MM.1S (cell line): Measurements from ENCODE around the gene FXYD4.

Source experiments
- DNase-seq: peaks from one replicate; pipeline ENCODE4 v3.0.0-alpha.2; 2015
- H2AFZ ChIP-seq: fragments of 300-600 bp; sonication (generic); 2 replicates; pipeline ENCODE4 v1.6.0; 2016; ENCODE audit warnings: antibody characterized with exemption, low read length
- H3F3A ChIP-seq: fragments of 300-600 bp; sonication (generic); 2 replicates; pipeline ENCODE4 v1.6.1; 2016; ENCODE audit warnings: mild to moderate bottlenecking, antibody characterized with exemption, low read length, moderate library complexity, mixed read lengths; ENCODE audit not compliant: insufficient read depth
- H3K27ac ChIP-seq: fragments of 300-600 bp; sonication (generic); 2 replicates; pipeline ENCODE4 v1.5.1; 2016; ENCODE audit warnings: mild to moderate bottlenecking, low read length
- H3K27me3 ChIP-seq: fragments of 300-600 bp; sonication (generic); replicated peaks from 2 replicates; pipeline ENCODE4 v1.6.0; 2016; ENCODE audit warnings: low read length; ENCODE audit not compliant: insufficient read depth
- H3K36me3 ChIP-seq: fragments of 300-600 bp; sonication (generic); replicated peaks from 2 replicates; pipeline ENCODE4 v1.6.1; 2016; ENCODE audit warnings: mild to moderate bottlenecking, low read length, mixed read lengths; ENCODE audit not compliant: insufficient read depth
- H3K4me1 ChIP-seq: fragments of 300-600 bp; sonication (generic); 2 replicates; pipeline ENCODE4 v1.6.1; 2016; ENCODE audit warnings: low read length, mixed read lengths
- H3K4me2 ChIP-seq: fragments of 300-600 bp; sonication (generic); 2 replicates; pipeline ENCODE4 v1.6.0; 2016; ENCODE audit warnings: low read depth, low read length
- H3K4me3 ChIP-seq: fragments of 300-600 bp; sonication (generic); 2 replicates; pipeline ENCODE4 v1.5.1; 2016; ENCODE audit warnings: low read length, mixed read lengths
- H3K79me2 ChIP-seq: fragments of 300-600 bp; sonication (generic); 2 replicates; pipeline ENCODE4 v1.6.1; 2016; ENCODE audit warnings: mixed run types, low read length, mixed read lengths
- H3K9ac ChIP-seq: fragments of 300-600 bp; sonication (generic); 2 replicates; pipeline ENCODE4 v1.6.1; 2016; ENCODE audit warnings: low read length, mixed read lengths
- H3K9me2 ChIP-seq: fragments of 300-600 bp; sonication (generic); replicated peaks from 2 replicates; pipeline ENCODE4 v1.6.1; 2016; ENCODE audit warnings: mild to moderate bottlenecking, low read length, mixed read lengths; ENCODE audit not compliant: insufficient read depth
- H3K9me3 ChIP-seq: fragments of 300-600 bp; sonication (generic); replicated peaks from 2 replicates; pipeline ENCODE4 v1.6.1; 2016; ENCODE audit warnings: mild to moderate bottlenecking, low read length, mixed read lengths; ENCODE audit not compliant: insufficient read depth
- H4K20me1 ChIP-seq: fragments of 300-600 bp; sonication (generic); 2 replicates; pipeline ENCODE4 v1.6.1; 2016; ENCODE audit warnings: mild to moderate bottlenecking, low read length, moderate library complexity, mixed read lengths; ENCODE audit not compliant: insufficient read depth
- EZH2 ChIP-seq: fragments of 300-600 bp; sonication (generic); optimal IDR thresholded peaks from 2 replicates; pipeline ENCODE3; 2017; ENCODE audit warnings: low read depth, mild to moderate bottlenecking, antibody characterized with exemption, low read length, mixed read lengths
- EZH2phosphoT487 ChIP-seq: fragments of 300-600 bp; sonication (generic); IDR thresholded peaks from 2 replicates; pipeline ENCODE4 v1.6.1; 2018; ENCODE audit warnings: antibody characterized with exemption, low read length
- TF ChIP-seq, protein P1 (sequence below): fragments of 300-600 bp; sonication (generic); IDR thresholded peaks from 2 replicates; pipeline ENCODE4 v1.5.1; 2016; ENCODE audit warnings: antibody characterized with exemption, low read length, mixed read lengths

The FXYD4 gene

DNA sequence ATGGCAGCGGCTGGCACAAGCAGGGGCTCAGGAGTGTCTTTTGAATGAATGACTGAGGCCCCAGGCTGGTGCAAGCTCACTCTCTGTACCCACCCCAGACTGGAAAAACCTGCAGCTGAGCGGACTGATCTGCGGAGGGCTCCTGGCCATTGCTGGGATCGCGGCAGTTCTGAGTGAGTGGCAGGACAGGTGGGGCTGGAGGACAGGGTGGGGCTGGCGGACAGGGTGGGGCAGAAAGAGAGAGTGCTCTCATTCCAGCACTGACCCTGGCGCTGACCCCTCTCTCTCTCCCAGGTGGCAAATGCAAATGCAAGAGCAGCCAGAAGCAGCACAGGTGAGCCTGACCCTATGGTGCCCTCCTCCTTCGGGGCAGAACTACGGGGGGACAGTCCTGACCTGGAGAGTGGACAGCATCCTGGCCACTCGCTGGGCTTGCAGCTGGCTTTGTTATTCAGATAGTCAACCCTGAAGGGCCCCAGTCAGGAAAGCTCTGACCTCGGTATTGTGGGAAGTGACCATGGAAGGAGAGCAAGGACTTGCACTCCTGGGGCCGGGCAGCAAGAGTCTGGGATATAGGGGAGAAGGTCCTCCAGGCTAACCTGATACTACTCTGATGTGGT, 4.1 kb downstream of the FXYD4 start:
- no peak for DNase-seq
- H3K27ac ChIP-seq: no peak overlapping the region
- no peaks in the 10 kb centered on the region for H3K27me3 ChIP-seq
- H3K4me2 ChIP-seq: no peak overlapping the region
- H3K9me3 ChIP-seq: no peaks in the 10 kb centered on the region
- no peak for TF ChIP-seq EZH2
- H3K4me1 ChIP-seq: no peaks in the 10 kb centered on the region
- no peaks in the 10 kb centered on the region for H4K20me1 ChIP-seq
- no peaks in the 10 kb centered on the region for H3K79me2 ChIP-seq
- no peaks in the 10 kb centered on the region for H3K9me2 ChIP-seq
- H3K36me3 ChIP-seq: no peaks in the 10 kb centered on the region
- no peak overlapping the region for H3K9ac ChIP-seq
- H3F3A ChIP-seq: no peaks in the 10 kb centered on the region
- H2AFZ ChIP-seq: no peak overlapping the region
- no peak overlapping the region for H3K4me3 ChIP-seq

DNA sequence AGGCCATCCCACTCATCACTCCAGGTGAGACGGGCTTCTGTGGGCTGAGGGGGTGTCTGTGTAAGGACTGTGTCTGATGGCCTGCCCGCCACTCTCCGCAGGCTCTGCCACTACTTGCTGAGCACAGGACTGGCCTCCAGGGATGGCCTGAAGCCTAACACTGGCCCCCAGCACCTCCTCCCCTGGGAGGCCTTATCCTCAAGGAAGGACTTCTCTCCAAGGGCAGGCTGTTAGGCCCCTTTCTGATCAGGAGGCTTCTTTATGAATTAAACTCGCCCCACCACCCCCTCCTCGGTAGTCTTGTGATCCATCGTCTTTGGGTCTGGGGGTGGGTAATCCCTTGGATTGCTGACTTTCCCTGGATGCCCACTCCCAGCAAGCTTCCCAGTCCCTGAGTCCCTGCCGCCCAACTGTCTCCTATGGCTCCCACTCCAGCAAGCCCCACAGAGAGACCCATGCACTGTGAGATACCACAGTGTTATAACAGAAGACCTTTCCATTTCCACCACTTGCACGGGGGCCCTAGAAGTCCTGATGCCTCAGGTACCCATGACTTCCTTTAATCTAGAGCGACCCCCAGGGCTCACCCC, 4.7 kb downstream of the FXYD4 start:
- H3K36me3 ChIP-seq: no peaks in the 10 kb centered on the region
- no peaks in the 10 kb centered on the region for H3K79me2 ChIP-seq
- no peak overlapping the region for H3K4me3 ChIP-seq
- no peaks in the 10 kb centered on the region for H3K4me1 ChIP-seq
- no peak overlapping the region for H3K4me2 ChIP-seq
- no peak for DNase-seq
- no peaks in the 10 kb centered on the region for H3K9me3 ChIP-seq
- H2AFZ ChIP-seq: no peak overlapping the region
- H3K27ac ChIP-seq: no peak overlapping the region
- no peaks in the 10 kb centered on the region for H4K20me1 ChIP-seq
- H3F3A ChIP-seq: peaks cover 4% of the 10 kb centered on the region
- TF ChIP-seq, protein P1, sequence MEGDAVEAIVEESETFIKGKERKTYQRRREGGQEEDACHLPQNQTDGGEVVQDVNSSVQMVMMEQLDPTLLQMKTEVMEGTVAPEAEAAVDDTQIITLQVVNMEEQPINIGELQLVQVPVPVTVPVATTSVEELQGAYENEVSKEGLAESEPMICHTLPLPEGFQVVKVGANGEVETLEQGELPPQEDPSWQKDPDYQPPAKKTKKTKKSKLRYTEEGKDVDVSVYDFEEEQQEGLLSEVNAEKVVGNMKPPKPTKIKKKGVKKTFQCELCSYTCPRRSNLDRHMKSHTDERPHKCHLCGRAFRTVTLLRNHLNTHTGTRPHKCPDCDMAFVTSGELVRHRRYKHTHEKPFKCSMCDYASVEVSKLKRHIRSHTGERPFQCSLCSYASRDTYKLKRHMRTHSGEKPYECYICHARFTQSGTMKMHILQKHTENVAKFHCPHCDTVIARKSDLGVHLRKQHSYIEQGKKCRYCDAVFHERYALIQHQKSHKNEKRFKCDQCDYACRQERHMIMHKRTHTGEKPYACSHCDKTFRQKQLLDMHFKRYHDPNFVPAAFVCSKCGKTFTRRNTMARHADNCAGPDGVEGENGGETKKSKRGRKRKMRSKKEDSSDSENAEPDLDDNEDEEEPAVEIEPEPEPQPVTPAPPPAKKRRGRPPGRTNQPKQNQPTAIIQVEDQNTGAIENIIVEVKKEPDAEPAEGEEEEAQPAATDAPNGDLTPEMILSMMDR: no peak
- TF ChIP-seq EZH2: no peak
- TF ChIP-seq EZH2phosphoT487: no peak
- H3K27me3 ChIP-seq: no peaks in the 10 kb centered on the region
- no peak overlapping the region for H3K9ac ChIP-seq
- H3K9me2 ChIP-seq: no peaks in the 10 kb centered on the region

DNA sequence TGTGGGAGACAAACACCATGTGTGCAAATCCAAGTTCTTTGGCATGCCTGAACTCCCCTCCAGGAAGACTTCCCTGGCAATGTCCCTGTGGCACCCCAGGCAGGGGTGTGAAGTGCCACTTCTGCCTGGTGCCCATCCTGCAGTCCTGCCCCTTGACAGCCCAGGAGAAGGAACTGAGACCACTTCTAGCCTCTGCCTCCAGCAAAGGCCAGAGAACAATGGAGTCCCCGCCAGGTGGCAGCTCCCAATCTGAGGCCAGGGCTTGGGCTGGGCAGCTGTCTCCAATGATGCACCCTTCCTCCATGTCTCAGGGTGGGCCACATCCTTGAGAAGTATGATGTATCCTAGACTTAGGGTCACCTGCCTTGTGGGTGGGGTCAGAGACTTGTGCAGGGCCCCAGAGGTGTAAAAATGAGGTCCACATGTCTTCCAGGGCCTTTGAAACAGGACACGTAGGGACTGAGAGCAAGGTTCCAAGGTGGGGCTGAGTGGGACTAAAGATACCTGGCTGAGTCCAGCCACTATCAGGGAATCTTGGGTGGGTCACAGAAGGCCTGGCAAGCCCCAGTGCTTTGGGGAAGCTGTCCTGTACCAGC, 5.5 kb downstream of the FXYD4 start:
- Histone ChIP-seq H3K27ac (no peak overlapping the region), H3K36me3 (no peaks in the 10 kb centered on the region), H3K9me2 (no peaks in the 10 kb centered on the region), H3K27me3 (no peaks in the 10 kb centered on the region), H3K4me1 (no peaks in the 10 kb centered on the region), H3K9me3 (no peaks in the 10 kb centered on the region), H3F3A (peaks cover 4% of the 10 kb centered on the region), H2AFZ (no peak overlapping the region), H3K79me2 (no peaks in the 10 kb centered on the region), H3K9ac (no peak overlapping the region), H4K20me1 (no peaks in the 10 kb centered on the region), H3K4me3 (no peak overlapping the region), H3K4me2 (no peak overlapping the region)
- TF ChIP-seq EZH2 (no peak), EZH2phosphoT487 (no peak)
- TF ChIP-seq, protein P1: no peak
- DNase-seq: no peak

DNA sequence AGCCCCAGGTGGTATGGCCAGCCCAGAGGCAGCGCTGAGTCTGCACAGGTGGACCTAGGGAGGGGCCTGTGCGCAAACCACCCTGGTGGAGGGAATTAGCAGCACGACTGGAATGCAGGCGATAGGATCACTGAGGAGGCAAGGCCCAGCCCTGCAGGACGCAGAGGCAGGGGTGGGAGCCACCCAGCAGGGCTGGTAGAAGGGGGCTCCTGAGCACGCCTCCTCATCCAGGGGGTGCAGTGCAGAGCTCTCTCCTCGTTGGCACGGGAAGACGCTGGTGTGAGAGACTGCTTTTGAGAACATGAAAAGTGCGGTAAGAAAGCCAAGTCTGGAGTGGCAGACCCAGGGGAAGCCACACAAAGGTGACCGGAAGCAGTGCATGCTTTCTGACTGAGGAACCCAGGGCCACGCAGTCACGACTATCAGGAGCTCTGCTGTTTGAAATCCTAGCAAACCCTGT, 6.0 kb downstream of the FXYD4 start:
- no peak for DNase-seq
- TF ChIP-seq EZH2phosphoT487 (no peak), EZH2 (no peak)
- TF ChIP-seq, protein P1: no peak
- no peak overlapping the region for H3K27ac ChIP-seq
- no peak overlapping the region for H2AFZ ChIP-seq
- H3K27me3 ChIP-seq: no peaks in the 10 kb centered on the region
- no peak overlapping the region for H3K9ac ChIP-seq
- no peak overlapping the region for H3K4me2 ChIP-seq
- H3K79me2 ChIP-seq: no peaks in the 10 kb centered on the region
- H3K4me3 ChIP-seq: no peak overlapping the region
- H4K20me1 ChIP-seq: no peaks in the 10 kb centered on the region
- H3K9me3 ChIP-seq: no peaks in the 10 kb centered on the region
- H3K4me1 ChIP-seq: no peaks in the 10 kb centered on the region
- H3F3A ChIP-seq: peaks cover 4% of the 10 kb centered on the region
- H3K36me3 ChIP-seq: no peaks in the 10 kb centered on the region
- H3K9me2 ChIP-seq: no peaks in the 10 kb centered on the region
